KMS-11 (cell line): ENCODE data around the gene HACD2.
"Not testable (repeated sequence)": the region's sequence is repeated elsewhere in the genome, so short reads cannot be mapped to it uniquely, and the experiment has no call there.

Experiments used
- H2AFZ ChIP-seq: fragments of 200-600 bp; sonication (generic); 2 replicates; pipeline ENCODE4 v1.6.1; 2016; ENCODE audit warnings: antibody characterized with exemption, mixed run types, low read depth
- H3K27ac ChIP-seq: fragments of 200-600 bp; sonication (generic); 2 replicates; pipeline ENCODE4 v1.6.1; 2016; ENCODE audit warnings: mild to moderate bottlenecking, mixed run types
- H3K27me3 ChIP-seq: fragments of 200-600 bp; sonication (generic); 2 replicates; pipeline ENCODE4 v1.6.1; 2017; ENCODE audit warnings: mild to moderate bottlenecking, low read depth, mixed run types, moderate library complexity; ENCODE audit not compliant: insufficient read depth
- H3K36me3 ChIP-seq: fragments of 200-600 bp; sonication (generic); 2 replicates; pipeline ENCODE4 v1.6.1; 2017; ENCODE audit warnings: mild to moderate bottlenecking, mixed run types; ENCODE audit not compliant: insufficient read depth
- H3K4me1 ChIP-seq: fragments of 200-600 bp; sonication (generic); 2 replicates; pipeline ENCODE4 v1.6.1; 2016; ENCODE audit warnings: mild to moderate bottlenecking, low read depth, mixed run types; ENCODE audit not compliant: poor library complexity, severe bottlenecking
- H3K4me2 ChIP-seq: fragments of 200-600 bp; sonication (generic); 2 replicates; pipeline ENCODE4 v1.7.0; 2016; ENCODE audit warnings: mild to moderate bottlenecking, mixed run types
- H3K4me3 ChIP-seq: fragments of 200-600 bp; sonication (generic); IDR thresholded peaks from 2 replicates; pipeline ENCODE4 v1.6.1; 2017; ENCODE audit warnings: low read depth, low read length, mixed read lengths; ENCODE audit not compliant: insufficient read depth
- H3K79me2 ChIP-seq: fragments of 200-600 bp; sonication (generic); 2 replicates; pipeline ENCODE4 v1.6.1; 2016; ENCODE audit warnings: low read depth, mixed run types; ENCODE audit not compliant: insufficient read depth
- H3K9ac ChIP-seq: fragments of 200-600 bp; sonication (generic); 2 replicates; pipeline ENCODE4 v1.6.1; 2016; ENCODE audit warnings: mild to moderate bottlenecking, mixed run types
- H4K20me1 ChIP-seq: fragments of 200-600 bp; sonication (generic); 2 replicates; pipeline ENCODE4 v1.6.1; 2016; ENCODE audit warnings: mild to moderate bottlenecking, mixed run types; ENCODE audit not compliant: insufficient read depth
- CTCF ChIP-seq: fragments of 200-600 bp; sonication (generic); conservative IDR thresholded peaks from 2 replicates; pipeline ENCODE4 v1.6.1; 2017; ENCODE audit warnings: low read depth, mild to moderate bottlenecking, antibody characterized with exemption, low read length, moderate library complexity, mixed read lengths

The HACD2 gene

GRCh38 chr3:123491966-123492587, 92.8 kb downstream of the HACD2 start:
- Histone ChIP-seq H3K27me3 (no peaks in the 10 kb centered on the region), H3K9ac (no peak overlapping the region), H3K79me2 (no peaks in the 10 kb centered on the region), H3K4me2 (no peak overlapping the region), H2AFZ (no peak overlapping the region), H4K20me1 (no peaks in the 10 kb centered on the region), H3K4me3 (no peak overlapping the region), H3K4me1 (no peaks in the 10 kb centered on the region), H3K36me3 (no peaks in the 10 kb centered on the region), H3K27ac (no peak overlapping the region)
- no peak for TF ChIP-seq CTCF

GRCh38 chr3:123489400-123490004, 95.4 kb downstream of the HACD2 start:
- H3K4me3 ChIP-seq = no peak overlapping the region
- no peak overlapping the region for H3K9ac ChIP-seq
- no peaks in the 10 kb centered on the region for H3K4me1 ChIP-seq
- H3K79me2 ChIP-seq = no peaks in the 10 kb centered on the region
- H3K27me3 ChIP-seq = no peaks in the 10 kb centered on the region
- H3K36me3 ChIP-seq = no peaks in the 10 kb centered on the region
- TF ChIP-seq CTCF = peak; percentile 93
- H2AFZ ChIP-seq = no peak overlapping the region
- H3K4me2 ChIP-seq = no peak overlapping the region
- no peaks in the 10 kb centered on the region for H4K20me1 ChIP-seq
- no peak overlapping the region for H3K27ac ChIP-seq

GRCh38 chr3:123488645-123489347, 96.1 kb downstream of the HACD2 start:
- no peak for TF ChIP-seq CTCF
- Histone ChIP-seq H3K27ac (no peak overlapping the region), H3K4me1 (no peaks in the 10 kb centered on the region), H3K4me3 (no peak overlapping the region), H3K9ac (no peak overlapping the region), H3K27me3 (no peaks in the 10 kb centered on the region), H2AFZ (no peak overlapping the region), H3K36me3 (no peaks in the 10 kb centered on the region), H3K4me2 (no peak overlapping the region), H4K20me1 (no peaks in the 10 kb centered on the region), H3K79me2 (no peaks in the 10 kb centered on the region)

- H3K27me3 ChIP-seq, H3K4me2 ChIP-seq, H3K9ac ChIP-seq, H3K4me1 ChIP-seq, H2AFZ ChIP-seq, H3K79me2 ChIP-seq, H3K4me3 ChIP-seq, H4K20me1 ChIP-seq, H3K27ac ChIP-seq, H3K36me3 ChIP-seq: not testable (repeated sequence)
Observed at GRCh38 chr3:123487063-123487462, 97.8 kb downstream of the HACD2 start.

- H3K9ac ChIP-seq = no peak overlapping the region
- no peaks in the 10 kb centered on the region for H3K36me3 ChIP-seq
- no peak overlapping the region for H3K27ac ChIP-seq
- H3K4me2 ChIP-seq = no peak overlapping the region
- H4K20me1 ChIP-seq = no peaks in the 10 kb centered on the region
- no peak overlapping the region for H3K4me3 ChIP-seq
- H3K79me2 ChIP-seq = no peaks in the 10 kb centered on the region
- H2AFZ ChIP-seq = no peak overlapping the region
- no peaks in the 10 kb centered on the region for H3K4me1 ChIP-seq
- no peak for TF ChIP-seq CTCF
- H3K27me3 ChIP-seq = no peaks in the 10 kb centered on the region
Observed at GRCh38 chr3:123486460-123486859, 98.4 kb downstream of the HACD2 start.
